GM12872 (cell line): ENCODE data around the gene SNAI3.

Experiments
- TF ChIP-seq, protein P1 (sequence below): IDR thresholded peaks from 3 replicates; pipeline ENCODE4 v1.5.1; 2011; ENCODE audit warnings: low read depth, mild to moderate bottlenecking, low read length, moderate library complexity; ENCODE audit not compliant: insufficient read depth

SNAI3 gene

DNA sequence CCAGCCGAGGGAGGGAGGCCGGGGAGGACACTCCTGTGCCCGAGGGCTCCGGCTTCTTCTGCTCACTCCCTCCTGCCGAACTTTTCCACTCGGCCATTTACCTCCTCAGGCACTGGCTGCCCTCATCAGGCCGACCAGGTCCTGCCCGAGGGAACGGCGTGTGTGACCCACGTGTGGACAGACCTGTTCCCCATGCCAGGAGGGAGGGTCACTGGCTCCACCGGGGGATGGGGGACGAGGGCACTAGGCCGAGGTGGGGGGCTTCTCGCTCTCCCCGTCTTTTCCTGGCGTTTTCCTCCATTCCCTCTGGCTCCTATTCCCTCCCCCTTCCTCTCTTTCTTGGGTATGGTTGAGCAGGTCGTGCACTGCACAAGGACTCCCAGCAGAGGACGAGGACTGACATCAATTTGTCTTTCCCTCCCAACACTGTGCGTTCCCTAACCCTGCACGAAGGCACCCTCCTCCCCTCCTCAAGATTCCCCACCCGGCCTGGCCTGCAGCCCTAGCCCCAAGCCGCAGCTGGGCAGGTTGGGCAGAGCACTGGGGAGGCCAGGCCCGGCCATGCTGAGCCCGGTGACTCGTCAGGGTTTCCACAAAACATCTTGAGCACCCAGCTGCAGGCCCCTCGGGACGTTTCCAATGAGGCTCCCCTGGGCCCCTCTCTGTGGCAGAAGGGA is 51.2 kb downstream of the SNAI3 start:
- TF ChIP-seq, protein P1, sequence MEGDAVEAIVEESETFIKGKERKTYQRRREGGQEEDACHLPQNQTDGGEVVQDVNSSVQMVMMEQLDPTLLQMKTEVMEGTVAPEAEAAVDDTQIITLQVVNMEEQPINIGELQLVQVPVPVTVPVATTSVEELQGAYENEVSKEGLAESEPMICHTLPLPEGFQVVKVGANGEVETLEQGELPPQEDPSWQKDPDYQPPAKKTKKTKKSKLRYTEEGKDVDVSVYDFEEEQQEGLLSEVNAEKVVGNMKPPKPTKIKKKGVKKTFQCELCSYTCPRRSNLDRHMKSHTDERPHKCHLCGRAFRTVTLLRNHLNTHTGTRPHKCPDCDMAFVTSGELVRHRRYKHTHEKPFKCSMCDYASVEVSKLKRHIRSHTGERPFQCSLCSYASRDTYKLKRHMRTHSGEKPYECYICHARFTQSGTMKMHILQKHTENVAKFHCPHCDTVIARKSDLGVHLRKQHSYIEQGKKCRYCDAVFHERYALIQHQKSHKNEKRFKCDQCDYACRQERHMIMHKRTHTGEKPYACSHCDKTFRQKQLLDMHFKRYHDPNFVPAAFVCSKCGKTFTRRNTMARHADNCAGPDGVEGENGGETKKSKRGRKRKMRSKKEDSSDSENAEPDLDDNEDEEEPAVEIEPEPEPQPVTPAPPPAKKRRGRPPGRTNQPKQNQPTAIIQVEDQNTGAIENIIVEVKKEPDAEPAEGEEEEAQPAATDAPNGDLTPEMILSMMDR, result no peak

DNA sequence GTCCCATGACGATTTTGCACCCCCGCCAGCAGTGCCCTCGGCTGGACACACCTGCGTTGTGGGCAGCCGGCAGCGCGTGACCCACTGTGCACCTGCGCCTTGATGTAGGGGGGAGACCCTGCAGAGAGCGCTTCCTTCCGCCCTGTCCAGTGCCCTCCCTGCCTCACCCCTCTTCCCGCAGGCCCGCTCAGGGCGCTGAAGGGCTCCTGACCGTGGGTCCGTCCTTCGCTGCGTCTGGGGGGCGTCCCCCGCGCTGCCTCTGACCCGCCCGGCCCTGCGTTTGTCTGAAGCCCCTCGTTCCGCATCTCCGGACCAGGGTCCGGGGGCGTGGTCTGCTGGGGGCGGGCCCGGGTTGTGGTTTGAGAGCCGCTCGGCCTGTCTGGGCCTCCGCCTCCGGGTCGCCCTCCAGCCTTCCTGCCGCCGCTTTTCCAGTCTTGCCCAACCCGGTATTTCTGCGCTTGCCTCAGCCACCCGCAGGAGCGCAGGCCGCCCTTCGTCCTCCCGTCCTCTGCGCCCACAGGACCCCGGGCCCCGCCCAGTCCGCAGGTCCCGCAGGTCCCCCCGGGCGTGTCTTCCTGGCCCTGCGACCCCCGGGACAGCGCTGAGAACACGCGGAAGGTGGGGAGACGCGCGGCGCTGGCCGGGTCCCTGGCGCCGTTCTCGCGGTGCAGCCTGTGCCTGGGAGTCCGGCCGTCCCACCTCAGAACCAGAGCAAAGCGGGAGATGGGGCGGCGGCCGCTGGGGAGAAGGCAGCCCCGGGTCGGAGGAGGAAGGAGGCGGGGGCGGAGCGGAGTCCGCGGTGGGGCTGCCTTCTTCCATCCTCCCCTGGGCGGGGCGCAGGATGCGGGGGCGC is 51.9 kb downstream of the SNAI3 start:
- TF ChIP-seq, protein P1, result no peak

DNA sequence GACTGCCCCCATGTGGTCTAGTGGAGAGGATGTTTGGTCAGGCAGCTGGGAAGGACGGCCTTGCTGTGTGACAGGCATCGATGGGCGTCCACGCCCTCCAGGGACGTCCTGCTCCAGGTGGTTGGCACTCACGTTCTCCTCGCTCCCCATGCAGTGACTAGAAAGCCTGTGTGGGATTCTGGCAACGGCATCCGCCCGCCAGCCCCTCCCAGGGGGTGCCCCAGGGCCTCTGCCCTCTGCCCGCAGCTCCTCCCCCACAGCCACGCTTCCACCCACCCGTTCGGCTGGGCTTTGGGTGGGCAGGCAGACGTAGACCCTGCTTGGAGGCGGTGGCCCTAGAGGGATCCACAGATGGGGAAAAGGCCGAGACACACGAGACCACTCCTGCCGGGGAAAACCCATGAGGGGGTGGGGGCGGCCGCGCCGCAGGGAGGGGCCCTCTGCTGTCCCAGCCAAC is 52.6 kb downstream of the SNAI3 start:
- TF ChIP-seq, protein P1, result peak; percentile 70

DNA sequence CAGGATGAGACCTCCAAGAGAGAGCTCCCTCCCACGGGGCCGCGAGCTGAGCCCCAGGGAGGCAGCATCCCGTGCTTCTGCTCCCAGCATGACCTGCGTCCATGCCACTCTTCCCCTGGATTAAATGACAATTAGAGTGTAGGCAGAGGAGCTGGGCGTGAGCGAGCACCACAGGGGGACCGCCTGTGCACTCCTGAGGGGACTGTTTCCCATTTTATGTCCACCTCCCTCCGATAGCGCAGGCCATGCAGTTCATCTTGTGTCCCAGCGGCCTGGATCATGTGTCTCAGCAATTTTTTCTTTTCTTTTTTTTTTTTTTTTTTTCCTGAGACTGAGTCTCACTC is 53.7 kb downstream of the SNAI3 start:
- TF ChIP-seq, protein P1, result no peak

DNA sequence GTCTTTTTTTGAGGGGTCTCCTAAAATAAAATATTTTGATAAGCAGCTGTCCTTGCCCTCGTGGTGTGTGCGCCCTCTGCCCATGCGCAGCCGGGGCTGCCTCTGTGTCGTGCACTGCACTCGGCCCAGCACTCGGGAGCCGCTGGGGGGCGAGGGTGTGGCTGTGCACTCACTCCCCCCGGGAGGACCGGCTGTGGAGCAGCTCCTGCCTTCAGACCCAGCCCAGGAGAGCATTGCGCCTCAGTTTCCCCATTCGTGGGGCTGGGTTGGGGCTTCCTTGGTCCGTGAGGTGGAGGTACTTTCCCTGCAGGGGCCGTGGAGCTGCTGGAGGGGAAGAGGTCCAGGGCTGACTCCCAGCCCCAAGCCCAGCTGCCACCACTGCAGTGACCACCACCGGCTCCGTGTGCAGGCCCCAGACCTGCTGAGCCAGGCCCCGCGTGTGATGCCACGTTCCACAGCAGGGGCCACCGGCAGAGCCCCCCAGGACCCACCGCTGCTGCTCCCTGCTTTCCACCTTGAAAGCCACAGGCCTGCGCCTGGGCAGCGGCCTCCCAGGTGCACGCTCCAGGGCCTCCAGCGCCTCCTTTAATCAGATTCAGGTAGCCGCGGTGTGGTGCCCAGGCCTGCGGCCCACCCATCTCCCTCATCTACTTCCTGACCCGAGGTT is 54.3 kb downstream of the SNAI3 start:
- TF ChIP-seq, protein P1, result no peak

DNA sequence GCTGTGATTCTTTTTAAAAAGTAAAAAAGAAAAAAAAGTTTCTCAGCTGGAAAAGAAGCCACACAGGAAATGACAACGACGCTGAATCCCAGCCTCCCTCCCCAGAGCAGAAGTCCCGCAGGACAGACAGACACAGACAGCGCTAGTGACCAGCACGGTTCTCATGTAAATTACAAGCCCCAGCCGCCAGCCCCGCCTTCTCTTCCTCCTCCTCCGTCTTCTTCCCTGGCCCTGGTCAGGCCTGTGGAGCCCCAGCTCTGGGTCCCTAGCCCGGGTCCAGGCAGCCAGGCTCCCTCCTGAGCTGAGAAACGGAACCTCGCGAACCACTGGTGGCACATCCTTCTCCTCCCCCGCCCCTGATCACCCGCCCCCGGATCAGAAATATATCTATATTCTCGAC is 54.9 kb downstream of the SNAI3 start:
- TF ChIP-seq, protein P1, result no peak

DNA sequence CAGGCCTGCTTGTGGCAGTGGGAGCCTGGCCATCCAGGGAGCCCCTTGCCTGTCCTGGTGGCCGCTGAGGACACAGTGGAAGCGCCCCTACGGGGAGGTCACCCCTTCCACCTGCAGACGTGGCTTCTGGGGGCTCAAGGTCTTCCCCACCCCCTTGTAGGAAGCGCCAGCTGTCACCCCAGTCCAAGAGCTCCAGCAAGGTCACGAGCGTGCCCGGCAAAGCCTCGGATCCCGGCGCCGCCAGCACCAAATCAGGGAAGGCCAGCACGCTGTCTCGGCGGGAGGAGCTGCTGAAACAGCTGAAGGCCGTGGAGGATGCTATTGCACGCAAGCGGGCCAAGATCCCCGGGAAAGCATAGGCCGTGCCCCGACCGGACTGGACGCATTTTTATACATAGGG is 55.4 kb downstream of the SNAI3 start:
- TF ChIP-seq, protein P1, result no peak
